SIG-M5 treated with dmso at 0.1 percent for 504 hours (cell line): ENCODE data around the gene GAL3ST3.
A peak's percentile ranks its signal among the peaks of the same experiment; 100 is the strongest.
"Not testable (repeated sequence)": the region's sequence is repeated elsewhere in the genome, so short reads cannot be mapped to it uniquely, and the experiment has no call there.

Experiments used
- DNase-seq: peaks from one replicate; lab custom pipeline; 2025; ENCODE audit not compliant: unreplicated experiment; lab: John Stamatoyannopoulos, UW

Gene GAL3ST3

GRCh38 chr11:66014804-66015453, 34.0 kb downstream of the GAL3ST3 start:
- DNase-seq = no peak

- no peak for DNase-seq
Measured at GRCh38 chr11:66013762-66014100, 35.2 kb downstream of the GAL3ST3 start.

- DNase-seq = peak; percentile 44
Measured at GRCh38 chr11:66012946-66013761, 35.8 kb downstream of the GAL3ST3 start.

GRCh38 chr11:66012371-66012945, 36.5 kb downstream of the GAL3ST3 start:
- no peak for DNase-seq

- no peak for DNase-seq
Measured at GRCh38 chr11:66011785-66012303, 37.1 kb downstream of the GAL3ST3 start, which contains the start of gene CST6. Gene CST6 (plus strand): TSS chr11:66012008. CDS start chr11:66012045, 37 bp downstream.

- peak; percentile 46 for DNase-seq
Measured at GRCh38 chr11:66011239-66011784, 37.6 kb downstream of the GAL3ST3 start.

GRCh38 chr11:66010036-66010435, 38.9 kb downstream of the GAL3ST3 start:
- not testable (repeated sequence) for DNase-seq

- no peak for DNase-seq
Measured at GRCh38 chr11:66008468-66009101, 40.4 kb downstream of the GAL3ST3 start.

GRCh38 chr11:66008095-66008467, 40.9 kb downstream of the GAL3ST3 start:
- no peak for DNase-seq

- DNase-seq = no peak
Measured at GRCh38 chr11:66007201-66007634, 41.7 kb downstream of the GAL3ST3 start.

- DNase-seq = no peak
Measured at GRCh38 chr11:66006891-66007176, 42.1 kb downstream of the GAL3ST3 start.

GRCh38 chr11:66006134-66006890, 42.6 kb downstream of the GAL3ST3 start:
- DNase-seq = no peak

GRCh38 chr11:66004186-66004585, 44.8 kb downstream of the GAL3ST3 start:
- DNase-seq = no peak

- DNase-seq = no peak
Measured at GRCh38 chr11:66003291-66003690, 45.7 kb downstream of the GAL3ST3 start.

- DNase-seq = peak; percentile 60
Measured at GRCh38 chr11:66002648-66003225, 46.2 kb downstream of the GAL3ST3 start.

GRCh38 chr11:66001942-66002647, 46.9 kb downstream of the GAL3ST3 start, which contains the start of the genes BANF1 and EIF1AD:
Gene BANF1 (plus strand): TSS chr11:66002503. CDS start chr11:66003251, 748 bp downstream.
Gene EIF1AD (minus strand): TSS chr11:66002157. CDS start chr11:66000389, 1,768 bp downstream.
- DNase-seq = peak; percentile 100

- DNase-seq = no peak
Measured at GRCh38 chr11:65997286-65997685, 51.7 kb downstream of the GAL3ST3 start.

- no peak for DNase-seq
Measured at GRCh38 chr11:65992056-65992455, 56.9 kb downstream of the GAL3ST3 start.
